Neural crest cell (in vitro differentiated cells): ENCODE data around the gene PHACTR2. TPM values are rescaled to one million over a fixed set of nuclear protein-coding genes. Genes with fewer than 3 reads are reported as not detected.

Experiments used
- DNase-seq: peaks from one replicate; pipeline ENCODE4 v3.0.0; 2021; ENCODE audit warnings: low read depth, mixed read lengths, low spot score
- H3K27ac Mint-ChIP-seq: one replicate; pipeline ENCODE4 v1.8.0; 2021; ENCODE audit warnings: mild to moderate bottlenecking, mixed read lengths; ENCODE audit not compliant: unreplicated experiment
- H3K27me3 Mint-ChIP-seq: 2 replicates; pipeline ENCODE4 v1.8.0; 2021; ENCODE audit warnings: low read depth, mild to moderate bottlenecking, mixed read lengths
- H3K36me3 Mint-ChIP-seq: 2 replicates; pipeline ENCODE4 v1.8.0; 2021; ENCODE audit warnings: low read depth, mild to moderate bottlenecking, mixed read lengths
- H3K4me1 Mint-ChIP-seq: 2 replicates; pipeline ENCODE4 v1.8.0; 2021; ENCODE audit warnings: mixed read lengths
- H3K4me3 Mint-ChIP-seq: one replicate; pipeline ENCODE4 v1.8.0; 2021; ENCODE audit warnings: mild to moderate bottlenecking, mixed read lengths
- H3K9me3 Mint-ChIP-seq: 2 replicates; pipeline ENCODE4 v1.8.0; 2021; ENCODE audit warnings: mixed read lengths
- total RNA-seq: library from RNA; stranded (reverse); gene quantifications from 2 replicates; pipeline ENCODE4 v1.2.1, GENCODE V29; 2021
- TF ChIP-seq, protein P1 (sequence below): fragments of 200-600 bp; sonication (generic); conservative IDR thresholded peaks from 2 replicates; pipeline ENCODE4 v1.5.0; 2021; ENCODE audit warnings: antibody characterized with exemption, mild to moderate bottlenecking

The PHACTR2 gene
- total RNA-seq, 1 donor from 2014 or later = 15.1 TPM

GRCh38 chr6:143687591-143687990 lies 9.8 kb downstream of the PHACTR2 start:
- no peak for DNase-seq
- no peaks in the 10 kb centered on the region for H3K27me3 Mint-ChIP-seq
- peaks cover 15% of the 10 kb centered on the region for H3K4me1 Mint-ChIP-seq
- no peak overlapping the region for H3K27ac Mint-ChIP-seq
- peaks cover 6% of the 10 kb centered on the region for H3K9me3 Mint-ChIP-seq
- no peak overlapping the region for H3K4me3 Mint-ChIP-seq
- TF ChIP-seq, protein P1, sequence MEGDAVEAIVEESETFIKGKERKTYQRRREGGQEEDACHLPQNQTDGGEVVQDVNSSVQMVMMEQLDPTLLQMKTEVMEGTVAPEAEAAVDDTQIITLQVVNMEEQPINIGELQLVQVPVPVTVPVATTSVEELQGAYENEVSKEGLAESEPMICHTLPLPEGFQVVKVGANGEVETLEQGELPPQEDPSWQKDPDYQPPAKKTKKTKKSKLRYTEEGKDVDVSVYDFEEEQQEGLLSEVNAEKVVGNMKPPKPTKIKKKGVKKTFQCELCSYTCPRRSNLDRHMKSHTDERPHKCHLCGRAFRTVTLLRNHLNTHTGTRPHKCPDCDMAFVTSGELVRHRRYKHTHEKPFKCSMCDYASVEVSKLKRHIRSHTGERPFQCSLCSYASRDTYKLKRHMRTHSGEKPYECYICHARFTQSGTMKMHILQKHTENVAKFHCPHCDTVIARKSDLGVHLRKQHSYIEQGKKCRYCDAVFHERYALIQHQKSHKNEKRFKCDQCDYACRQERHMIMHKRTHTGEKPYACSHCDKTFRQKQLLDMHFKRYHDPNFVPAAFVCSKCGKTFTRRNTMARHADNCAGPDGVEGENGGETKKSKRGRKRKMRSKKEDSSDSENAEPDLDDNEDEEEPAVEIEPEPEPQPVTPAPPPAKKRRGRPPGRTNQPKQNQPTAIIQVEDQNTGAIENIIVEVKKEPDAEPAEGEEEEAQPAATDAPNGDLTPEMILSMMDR = no peak
- H3K36me3 Mint-ChIP-seq = peaks cover 9% of the 10 kb centered on the region

- DNase-seq = no peak
- Mint-ChIP-seq H3K36me3 (peaks cover 5% of the 10 kb centered on the region), H3K27me3 (no peaks in the 10 kb centered on the region), H3K4me3 (no peak overlapping the region), H3K9me3 (peaks cover 2% of the 10 kb centered on the region), H3K4me1 (peaks cover 15% of the 10 kb centered on the region), H3K27ac (no peak overlapping the region)
- TF ChIP-seq, protein P1 = no peak
Observed at GRCh38 chr6:143688681-143689080, 10.9 kb downstream of the PHACTR2 start.

GRCh38 chr6:143689852-143690251 lies 12.1 kb downstream of the PHACTR2 start:
- TF ChIP-seq, protein P1 = no peak
- no peak overlapping the region for H3K4me3 Mint-ChIP-seq
- DNase-seq = no peak

GRCh38 chr6:143691155-143691554 lies 13.4 kb downstream of the PHACTR2 start:
- no peaks in the 10 kb centered on the region for H3K27me3 Mint-ChIP-seq
- H3K36me3 Mint-ChIP-seq = no peaks in the 10 kb centered on the region
- H3K27ac Mint-ChIP-seq = no peak overlapping the region
- H3K9me3 Mint-ChIP-seq = no peaks in the 10 kb centered on the region
- H3K4me1 Mint-ChIP-seq = peaks cover 26% of the 10 kb centered on the region
- no peak for DNase-seq
- no peak overlapping the region for H3K4me3 Mint-ChIP-seq
- TF ChIP-seq, protein P1 = no peak

More at GRCh38 chr6:143689852-143690251, 12.1 kb downstream of the PHACTR2 start:
- Mint-ChIP-seq H3K36me3 (no peaks in the 10 kb centered on the region), H3K4me1 (peaks cover 20% of the 10 kb centered on the region), H3K27ac (no peak overlapping the region), H3K9me3 (no peaks in the 10 kb centered on the region), H3K27me3 (no peaks in the 10 kb centered on the region)

DNA sequence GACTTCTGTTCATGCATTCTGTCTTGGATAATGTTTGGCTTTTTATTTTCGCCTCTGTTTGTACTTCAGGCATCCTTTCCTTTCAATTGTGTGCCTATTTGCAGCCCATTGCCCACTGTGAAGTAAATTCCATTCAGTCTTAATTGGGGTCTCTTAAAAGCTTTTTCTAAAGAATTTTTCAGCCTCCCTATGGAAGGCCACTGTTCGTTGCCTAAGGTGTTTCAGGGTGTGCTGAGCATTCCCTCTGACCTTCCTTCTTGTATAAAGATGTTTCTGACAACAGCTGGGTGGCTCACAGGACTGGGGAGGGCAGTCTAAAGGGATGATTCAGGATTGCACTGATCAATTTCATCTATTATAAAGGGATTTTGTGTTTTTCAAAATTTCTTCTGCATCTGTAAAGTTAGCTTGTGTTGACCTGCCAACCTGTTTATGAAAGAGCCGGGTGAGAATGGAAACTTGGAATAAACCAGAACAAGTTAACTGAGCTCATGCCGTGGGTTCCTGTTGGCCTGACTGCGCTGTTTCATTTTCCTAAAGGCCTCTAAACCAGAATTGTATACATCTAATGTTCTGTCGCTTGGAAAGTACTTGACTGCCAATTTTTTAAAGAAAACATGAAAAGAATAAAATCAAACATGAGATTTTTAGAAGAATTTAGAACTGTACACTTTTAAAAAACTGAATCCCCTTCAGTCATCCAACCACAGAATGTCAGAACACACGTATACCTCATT lies 14.3 kb downstream of the PHACTR2 start:
- no peaks in the 10 kb centered on the region for H3K27me3 Mint-ChIP-seq
- H3K27ac Mint-ChIP-seq = no peak overlapping the region
- H3K4me1 Mint-ChIP-seq = peaks cover 26% of the 10 kb centered on the region
- DNase-seq = no peak
- TF ChIP-seq, protein P1 = no peak
- no peaks in the 10 kb centered on the region for H3K36me3 Mint-ChIP-seq
- no peak overlapping the region for H3K4me3 Mint-ChIP-seq
- H3K9me3 Mint-ChIP-seq = no peaks in the 10 kb centered on the region
